AG09309 (cell line): Measurements from ENCODE around the gene TMCO4.

Source experiments
- DNase-seq: peaks from one replicate; pipeline ENCODE4 v3.0.0-alpha.2; 2010; ENCODE audit warnings: low read depth
- H3K4me3 ChIP-seq: 2 replicates; pipeline ENCODE4 v1.5.1; 2011; ENCODE audit warnings: mild to moderate bottlenecking, low read depth, low read length, moderate library complexity; ENCODE audit not compliant: control insufficient read depth
- TF ChIP-seq, protein P1 (sequence below): IDR thresholded peaks from 2 replicates; pipeline ENCODE4 v1.5.1; 2011; ENCODE audit warnings: mild to moderate bottlenecking, low read depth, low read length, inconsistent platforms; ENCODE audit not compliant: insufficient read depth, control insufficient read depth; ENCODE audit errors: missing control alignments

The TMCO4 gene

DNA sequence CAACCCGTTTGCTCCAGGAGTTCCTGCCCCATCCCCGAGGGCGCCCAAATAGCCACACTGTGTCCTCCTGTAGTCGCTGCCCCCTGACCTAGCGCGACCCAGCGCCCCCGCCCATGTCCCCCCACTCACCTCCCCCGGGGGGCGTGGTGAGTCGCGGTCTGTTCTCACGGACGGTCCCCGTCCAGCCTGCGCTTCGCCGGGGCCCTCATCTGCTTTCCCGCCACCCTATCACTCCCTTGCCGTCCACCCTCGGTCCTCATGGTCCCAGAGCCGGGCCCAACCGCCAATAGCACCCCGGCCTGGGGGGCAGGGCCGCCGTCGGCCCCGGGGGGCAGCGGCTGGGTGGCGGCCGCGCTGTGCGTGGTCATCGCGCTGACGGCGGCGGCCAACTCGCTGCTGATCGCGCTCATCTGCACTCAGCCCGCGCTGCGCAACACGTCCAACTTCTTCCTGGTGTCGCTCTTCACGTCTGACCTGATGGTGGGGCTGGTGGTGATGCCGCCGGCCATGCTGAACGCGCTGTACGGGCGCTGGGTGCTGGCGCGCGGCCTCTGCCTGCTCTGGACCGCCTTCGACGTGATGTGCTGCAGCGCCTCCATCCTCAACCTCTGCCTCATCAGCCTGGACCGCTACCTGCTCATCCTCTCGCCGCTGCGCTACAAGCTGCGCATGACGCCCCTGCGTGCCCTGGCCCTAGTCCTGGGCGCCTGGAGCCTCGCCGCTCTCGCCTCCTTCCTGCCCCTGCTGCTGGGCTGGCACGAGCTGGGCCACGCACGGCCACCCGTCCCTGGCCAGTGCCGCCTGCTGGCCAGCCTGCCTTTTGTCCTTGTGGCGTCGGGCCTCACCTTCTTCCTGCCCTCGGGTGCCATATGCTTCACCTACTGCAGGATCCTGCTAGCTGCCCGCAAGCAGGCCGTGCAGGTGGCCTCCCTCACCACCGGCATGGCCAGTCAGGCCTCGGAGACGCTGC, 133.9 kb downstream of the TMCO4 start:
- DNase-seq, result no peak
- no peak overlapping the region for H3K4me3 ChIP-seq
- TF ChIP-seq, protein P1, sequence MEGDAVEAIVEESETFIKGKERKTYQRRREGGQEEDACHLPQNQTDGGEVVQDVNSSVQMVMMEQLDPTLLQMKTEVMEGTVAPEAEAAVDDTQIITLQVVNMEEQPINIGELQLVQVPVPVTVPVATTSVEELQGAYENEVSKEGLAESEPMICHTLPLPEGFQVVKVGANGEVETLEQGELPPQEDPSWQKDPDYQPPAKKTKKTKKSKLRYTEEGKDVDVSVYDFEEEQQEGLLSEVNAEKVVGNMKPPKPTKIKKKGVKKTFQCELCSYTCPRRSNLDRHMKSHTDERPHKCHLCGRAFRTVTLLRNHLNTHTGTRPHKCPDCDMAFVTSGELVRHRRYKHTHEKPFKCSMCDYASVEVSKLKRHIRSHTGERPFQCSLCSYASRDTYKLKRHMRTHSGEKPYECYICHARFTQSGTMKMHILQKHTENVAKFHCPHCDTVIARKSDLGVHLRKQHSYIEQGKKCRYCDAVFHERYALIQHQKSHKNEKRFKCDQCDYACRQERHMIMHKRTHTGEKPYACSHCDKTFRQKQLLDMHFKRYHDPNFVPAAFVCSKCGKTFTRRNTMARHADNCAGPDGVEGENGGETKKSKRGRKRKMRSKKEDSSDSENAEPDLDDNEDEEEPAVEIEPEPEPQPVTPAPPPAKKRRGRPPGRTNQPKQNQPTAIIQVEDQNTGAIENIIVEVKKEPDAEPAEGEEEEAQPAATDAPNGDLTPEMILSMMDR, result no peak

DNA sequence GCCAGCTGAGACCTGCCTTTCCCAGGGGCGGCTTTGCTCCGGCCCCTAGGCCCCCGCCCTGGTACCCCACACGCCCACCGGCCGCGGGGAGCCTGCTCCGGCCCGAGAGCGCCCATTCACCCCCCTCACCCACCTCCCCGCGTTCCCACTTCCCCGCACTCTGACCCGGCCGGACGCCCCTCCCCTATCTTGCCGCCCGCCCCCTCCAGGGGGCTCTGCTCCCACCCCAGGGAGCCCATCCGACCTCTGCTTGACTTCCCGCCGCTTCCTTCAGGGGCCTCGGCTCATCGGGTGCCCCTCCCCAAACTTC, 134.6 kb downstream of the TMCO4 start:
- TF ChIP-seq, protein P1, result no peak
- no peak overlapping the region for H3K4me3 ChIP-seq
- no peak for DNase-seq

DNA sequence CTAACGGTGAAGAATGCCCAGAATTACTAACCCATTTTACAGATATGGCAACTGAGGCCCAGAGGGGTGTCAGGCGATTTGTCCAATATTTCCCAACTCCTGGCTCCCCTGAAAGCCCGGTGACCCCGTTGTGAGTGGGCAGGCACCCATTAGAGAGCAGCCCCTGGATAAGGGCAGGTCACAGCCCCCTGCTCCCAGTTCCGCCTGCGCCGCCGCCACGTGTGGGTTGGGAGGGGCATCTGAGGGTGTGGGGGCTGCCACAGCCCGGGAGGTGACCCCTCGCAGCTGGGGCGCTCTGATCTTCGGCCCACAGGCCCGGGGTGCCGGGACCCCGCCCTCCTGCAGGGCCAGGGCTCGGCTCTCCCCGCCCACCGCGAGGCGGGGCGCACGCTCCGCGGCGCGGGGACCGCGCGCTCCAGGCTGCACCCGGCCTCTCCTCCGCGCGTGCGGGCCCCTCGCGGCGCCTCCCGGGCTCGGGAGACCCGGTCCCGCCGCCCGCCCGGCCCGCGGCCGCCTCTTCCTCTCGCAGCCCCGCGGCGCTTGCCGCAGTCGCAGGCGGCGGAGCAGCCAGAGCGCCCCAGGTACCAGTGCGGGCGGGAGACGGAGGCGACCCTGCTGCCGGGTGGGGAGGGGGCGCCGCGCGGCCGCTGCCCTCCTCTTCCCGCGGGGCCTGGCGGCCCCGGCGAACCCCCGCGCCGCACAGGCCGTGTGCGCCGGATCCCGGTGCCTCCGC, 135.1 kb downstream of the TMCO4 start, which contains the start of gene HTR6:
TSS of gene HTR6 (plus strand) at position 423 of the 733 bp plus-strand sequence. CDS start 879 bp downstream, outside the sequence.
- peak within 1 kb of the TSS; percentile 18 for H3K4me3 ChIP-seq

DNA sequence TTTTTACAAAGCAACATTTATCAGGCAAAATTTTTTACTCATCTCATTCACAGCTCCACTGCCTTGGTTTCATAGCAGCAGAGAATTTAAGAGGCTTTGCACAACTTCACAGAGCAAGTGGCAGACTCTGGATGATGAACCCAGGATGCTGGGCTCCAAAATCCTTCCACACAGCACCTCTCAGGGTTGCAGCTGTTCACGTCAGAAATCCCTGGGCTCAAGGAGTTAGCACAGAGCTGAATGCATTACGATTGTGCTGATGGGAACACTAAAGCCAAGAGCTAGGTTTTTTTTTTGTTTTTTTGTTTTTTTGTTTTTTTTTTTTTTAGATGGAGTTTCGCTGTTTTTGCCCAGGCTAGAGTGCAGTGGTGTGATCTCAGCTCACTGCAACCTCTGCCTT, 137.4 kb downstream of the TMCO4 start:
- TF ChIP-seq, protein P1, result no peak
- DNase-seq, result no peak
- H3K4me3 ChIP-seq, result no peak overlapping the region

More for the DNA sequence above, 135.1 kb downstream of the TMCO4 start, which contains the start of gene HTR6:
- no peak for DNase-seq
- TF ChIP-seq, protein P1, result no peak

DNA sequence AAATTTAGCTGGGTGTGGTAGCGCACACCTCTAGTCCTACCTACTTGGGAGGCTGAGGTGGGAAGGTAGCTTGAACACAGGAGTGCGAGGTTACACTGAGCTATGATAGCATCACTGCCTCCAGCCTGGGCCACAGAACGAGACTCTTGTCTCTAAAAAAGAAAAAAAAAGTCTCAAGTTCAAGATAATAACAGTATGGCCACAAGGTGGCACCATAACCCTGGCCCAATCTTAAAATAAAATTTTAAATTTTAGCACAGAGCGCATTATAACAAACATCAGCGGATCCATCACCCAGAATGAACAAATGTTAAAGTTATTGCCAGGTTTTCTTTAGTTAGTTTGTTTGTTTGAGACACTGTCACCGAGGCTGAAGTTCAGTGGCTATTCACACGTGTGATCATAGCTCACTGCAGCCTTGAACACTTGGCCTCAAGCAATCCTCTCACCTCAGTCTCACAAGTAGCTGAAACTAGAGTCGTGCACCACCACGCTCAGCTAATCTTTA, 137.9 kb downstream of the TMCO4 start:
- TF ChIP-seq, protein P1, result peak; percentile 60
- H3K4me3 ChIP-seq, result no peak overlapping the region
- no peak for DNase-seq

DNA sequence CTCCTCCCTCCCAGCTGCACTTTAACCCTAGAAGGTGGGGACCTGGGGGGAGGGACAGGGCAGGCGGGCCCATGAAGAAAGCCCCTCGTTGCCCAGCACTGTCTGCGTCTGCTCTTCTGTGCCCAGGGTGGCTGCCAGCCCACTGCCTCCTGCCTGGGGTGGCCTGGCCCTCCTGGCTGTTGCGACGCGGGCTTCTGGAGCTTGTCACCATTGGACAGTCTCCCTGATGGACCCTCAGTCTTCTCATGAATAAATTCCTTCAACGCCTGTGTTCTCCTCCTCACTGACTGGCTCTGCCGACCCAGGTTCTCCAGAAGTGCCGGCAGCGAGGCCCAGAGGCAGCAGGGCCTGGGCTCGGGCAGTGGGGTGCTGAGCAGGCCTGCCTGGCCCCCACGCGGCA, 141.5 kb downstream of the TMCO4 start:
- TF ChIP-seq, protein P1, result no peak
- no peak overlapping the region for H3K4me3 ChIP-seq
- DNase-seq, result no peak
